GM12878 (cell line): ENCODE measurements around the gene CD38. TPM values are rescaled to one million over a fixed set of nuclear protein-coding genes. Genes with fewer than 3 reads are reported as not detected.
A peak's percentile ranks its signal among the peaks of the same experiment; 100 is the strongest.

Experiments
- ATAC-seq: fragments of 200-7000 bp; cut with Tn5 transposase; 3 replicates; pipeline ENCODE4 v1.9.1; 2020; ENCODE audit warnings: mild to moderate bottlenecking, moderate library complexity
- BruUV-seq: library from RNA; stranded (reverse); fragments of 400-500 nt; replicated peaks from 2 replicates; lab custom pipeline; 2021; lab: Mats Ljungman, UMichigan
- CTCF ChIA-PET: fragments of 300-600 bp; sonication (Branson Sonifier 250); formaldehyde crosslinking; extraction: SDS; loops from one replicate; lab custom pipeline; 2021; ENCODE audit warnings: inconsistent platforms; lab: Yijun Ruan, JAX
- POLR2A ChIA-PET: fragments of 350-600 bp; formaldehyde crosslinking; extraction: SDS; loops from one replicate; lab custom pipeline; 2021; ENCODE audit warnings: inconsistent platforms; lab: Charles Lee
- RAD21 ChIA-PET: fragments of 300-600 bp; sonication (Branson Sonifier 250); formaldehyde crosslinking; loops from one replicate; lab custom pipeline; 2023; ENCODE audit warnings: antibody characterized with exemption; ENCODE audit not compliant: unreplicated experiment; lab: Charles Lee
- SMC1A ChIA-PET: fragments of 300-600 bp; sonication (Branson Sonifier 250); formaldehyde crosslinking; loops from one replicate; lab custom pipeline; 2023; ENCODE audit not compliant: unreplicated experiment, uncharacterized antibody; lab: Charles Lee
- DNase-seq: peaks from one replicate; pipeline ENCODE4 v3.0.0-alpha.2; 2011; ENCODE audit warnings: low read depth, low spot score
- FAIRE-seq: peaks from 3 replicates; lab custom pipeline; 2011; peaks lifted over from hg19 to GRCh38; lab: Jason Lieb, UNC
- H2AFZ ChIP-seq: 2 replicates; pipeline ENCODE4 v1.6.0; 2011; ENCODE audit warnings: low read depth, low read length, control low read depth; ENCODE audit not compliant: control insufficient read depth
- H3K27ac ChIP-seq: 2 replicates; pipeline ENCODE4 v1.5.1; 2011; ENCODE audit warnings: control low read depth; ENCODE audit not compliant: control insufficient read depth, insufficient read depth
- H3K27me3 ChIP-seq, 2 experiments: replicated peaks in 1 of 2; 2 replicates each; pipeline versions ENCODE4 v1.6.0 to v1.6.1; 2011; ENCODE audit warnings: low read length in 1 of 2; ENCODE audit not compliant: control insufficient read depth in 2 of 2, insufficient read depth in 2 of 2
- H3K36me3 ChIP-seq, 2 experiments: 2 replicates each; pipeline ENCODE4 v1.5.1; 2011; ENCODE audit warnings: low read length in 1 of 2; ENCODE audit not compliant: control insufficient read depth in 2 of 2, insufficient read depth in 2 of 2
- H3K4me1 ChIP-seq: 2 replicates; pipeline ENCODE4 v1.6.1; 2011; ENCODE audit warnings: mild to moderate bottlenecking, low read length, moderate library complexity, mixed read lengths; ENCODE audit not compliant: control insufficient read depth, insufficient read depth
- H3K4me2 ChIP-seq: 2 replicates; pipeline ENCODE4 v1.6.0; 2011; ENCODE audit warnings: control low read depth; ENCODE audit not compliant: control insufficient read depth, insufficient read depth
- H3K4me3 ChIP-seq: fragments of 200-600 bp; sonication (generic); 2 replicates; pipeline ENCODE4 v1.5.1; 2016
- H3K79me2 ChIP-seq: 2 replicates; pipeline ENCODE4 v1.6.0; 2011; ENCODE audit warnings: low read length; ENCODE audit not compliant: control insufficient read depth, insufficient read depth
- H3K9ac ChIP-seq: 2 replicates; pipeline ENCODE4 v1.8.0; 2011; ENCODE audit warnings: low read length, control low read depth, mixed read lengths; ENCODE audit not compliant: control insufficient read depth, insufficient read depth
- H3K9me3 ChIP-seq: replicated peaks from 3 replicates; pipeline ENCODE4 v1.5.1; 2011; ENCODE audit warnings: mild to moderate bottlenecking, low read length; ENCODE audit not compliant: control insufficient read depth, insufficient read depth
- H4K20me1 ChIP-seq: 2 replicates; pipeline ENCODE4 v1.6.0; 2011; ENCODE audit not compliant: control insufficient read depth, insufficient read depth
- ATF2 ChIP-seq: IDR thresholded peaks from 2 replicates; pipeline ENCODE4 v1.6.1; 2012; ENCODE audit warnings: low read length, inconsistent platforms
- BCL11A ChIP-seq: IDR thresholded peaks from 2 replicates; pipeline ENCODE4 v1.6.1; 2011; ENCODE audit warnings: low read depth, low read length
- BHLHE40 ChIP-seq, 2 experiments: fragments of 450-650 bp in 1 of 2; IDR thresholded peaks; 2 replicates each; pipeline ENCODE4 v1.6.1; 2011 to 2017; ENCODE audit warnings: low read depth in 2 of 2, borderline replicate concordance in 1 of 2, improper control_type of control experiment in 1 of 2, low read length in 1 of 2, mild to moderate bottlenecking in 1 of 2
- BMI1 ChIP-seq: fragments of 450-650 bp; IDR thresholded peaks from 2 replicates; pipeline ENCODE4 v1.6.1; 2016; ENCODE audit warnings: mild to moderate bottlenecking, moderate library complexity, borderline replicate concordance
- EED ChIP-seq: sonication (generic); IDR thresholded peaks from 2 replicates; pipeline ENCODE4 v1.6.1; 2016; ENCODE audit warnings: antibody characterized with exemption, low read depth
- FOXK2 ChIP-seq: fragments of 450-650 bp; IDR thresholded peaks from 2 replicates; pipeline ENCODE4 v1.6.1; 2017; ENCODE audit warnings: mild to moderate bottlenecking, moderate library complexity
- MAX ChIP-seq: IDR thresholded peaks from 2 replicates; pipeline ENCODE4 v1.6.1; 2012; ENCODE audit warnings: low read depth, low read length, improper control_type of control experiment
- MXI1 ChIP-seq: fragments of 150-350 bp; IDR thresholded peaks from 2 replicates; pipeline ENCODE4 v1.6.1; 2011; ENCODE audit warnings: low read depth, mild to moderate bottlenecking, inconsistent platforms, low read length, improper control_type of control experiment
- NRF1 ChIP-seq: conservative IDR thresholded peaks from 2 replicates; pipeline ENCODE4 v1.6.1; 2011; ENCODE audit warnings: mild to moderate bottlenecking, low read depth, low read length, improper control_type of control experiment
- PAX8 ChIP-seq: fragments of 450-650 bp; IDR thresholded peaks from 2 replicates; pipeline ENCODE4 v1.6.1; 2017; ENCODE audit warnings: mild to moderate bottlenecking, moderate library complexity
- SMARCA5 ChIP-seq: fragments of 450-650 bp; IDR thresholded peaks from 2 replicates; pipeline ENCODE4 v1.6.1; 2017; ENCODE audit warnings: mild to moderate bottlenecking
- WGBS: methylation state at CpG from one replicate; pipeline ENCODE4 v1.1.6; 2016; ENCODE audit warnings: low lambda C conversion rate; ENCODE audit not compliant: insufficient replicate concordance, insufficient coverage; ENCODE audit errors: missing lambda C conversion rate; 5-methylcytosine and 5-hydroxymethylcytosine counted together
- in situ Hi-C: fragments of 300-500 bp; cut with MboI; formaldehyde crosslinking; loops from 9 replicates; pipeline ENCODE4 v1.14.3; 2018; ENCODE audit warnings: mixed read lengths
- intact Hi-C: fragments of 100-400 bp; cut with micrococcal nuclease; formaldehyde crosslinking; loops from one replicate; pipeline ENCODE4 v1.14.2; 2022; ENCODE audit not compliant: unreplicated experiment
- polyA plus RNA-seq, 11 experiments: library from polyadenylated mRNA; depleted of rRNA in 4 of 11; unstranded in 6 of 11; stranded (reverse) in 5 of 11; fragments of >200 nt; fragmentation: Nextera tagmentation in 4 of 11; fragmentation: Illumina TruSeq in 1 of 11; extraction: Ambion mirVana in 4 of 11; extraction: Trizol in 1 of 11; gene quantifications; 1 replicate in 1 of 11; 2 replicates in 10 of 11; pipeline versions ENCODE4 v1.2.1 to v1.2.3, GENCODE V29; 2011 to 2016; ENCODE audit warnings: inconsistent platforms in 2 of 11, missing spikeins in 2 of 11, low read depth in 1 of 11
- total RNA-seq, 4 experiments: library from RNA; depleted of rRNA in 3 of 4; stranded (reverse); fragments of >200 nt in 3 of 4; fragmentation: Illumina TruSeq in 1 of 4; extraction: Trizol in 1 of 4; gene quantifications; 2 replicates each; pipeline versions ENCODE4 v1.2.1 to v1.2.3, GENCODE V29; 2013 to 2021

Gene CD38
- total and polyA plus RNA-seq, 10 of the 15 experiments (the other 5 are each of a cell fraction or from before 2014, with no cell fraction given) = 3.5 to 39.8 (median 12.7) TPM

- no peaks in the 10 kb centered on the region for H3K27me3 ChIP-seq
- no peak overlapping the region for H3K4me2 ChIP-seq
- ChIA-PET SMC1A (interaction anchor here (0.9 to 1.0 kb wide), 3 partner anchors 15 to 62 kb away, joined by 3 to 5 read pairs (median 3); no protein-coding TSS in a partner anchor), CTCF (interaction anchor here (0.7 kb wide), 2 partner anchors 217 to 411 kb away, joined by 4 to 5 read pairs; no protein-coding TSS in a partner anchor), RAD21 (interaction anchor here (1.1 kb wide), 1 partner anchor 63 kb away, joined by 3 read pairs; no protein-coding TSS in a partner anchor), POLR2A (no interaction called here)
- no peaks in the 10 kb centered on the region for H4K20me1 ChIP-seq
- H3K9me3 ChIP-seq = no peaks in the 10 kb centered on the region; the same call in 2 of the 3 replicates
- no peak overlapping the region for H3K27ac ChIP-seq
- H3K36me3 ChIP-seq = no peaks in the 10 kb centered on the region
- intact Hi-C loops (no loop called here), in situ Hi-C loops (no loop called here)
- no peaks in the 10 kb centered on the region for H3K79me2 ChIP-seq
- DNase-seq (no peak), ATAC-seq (peak; percentile 39), FAIRE-seq (no peak)
- H2AFZ ChIP-seq = no peak overlapping the region
- WGBS = 31% methylated on average over 3 of the region's 3 CpGs
- no peaks in the 10 kb centered on the region for H3K4me1 ChIP-seq
- BruUV-seq = no TSS peak
- no peak overlapping the region for H3K9ac ChIP-seq
- TF ChIP-seq SMARCA5 (no peak), ATF2 (no peak), MAX (no peak), BCL11A (no peak), NRF1 (no peak), MXI1 (no peak), EED (no peak), FOXK2 (no peak), BHLHE40 (IDR thresholded peaks at IDR 0.05; ENCODE audit: borderline replicate concordance in 1 of 2, low read depth in 2 of 2, low read length in 1 of 2) (no peak), PAX8 (no peak), BMI1 (no peak)
- TF ChIP-seq, all 136 proteins: peak for 0
- H3K4me3 ChIP-seq = no peak overlapping the region
Observed at GRCh38 chr4:15868111-15868510, 90.0 kb downstream of the CD38 start.
